ENCODE measurements around the gene INTS15.

DNA sequence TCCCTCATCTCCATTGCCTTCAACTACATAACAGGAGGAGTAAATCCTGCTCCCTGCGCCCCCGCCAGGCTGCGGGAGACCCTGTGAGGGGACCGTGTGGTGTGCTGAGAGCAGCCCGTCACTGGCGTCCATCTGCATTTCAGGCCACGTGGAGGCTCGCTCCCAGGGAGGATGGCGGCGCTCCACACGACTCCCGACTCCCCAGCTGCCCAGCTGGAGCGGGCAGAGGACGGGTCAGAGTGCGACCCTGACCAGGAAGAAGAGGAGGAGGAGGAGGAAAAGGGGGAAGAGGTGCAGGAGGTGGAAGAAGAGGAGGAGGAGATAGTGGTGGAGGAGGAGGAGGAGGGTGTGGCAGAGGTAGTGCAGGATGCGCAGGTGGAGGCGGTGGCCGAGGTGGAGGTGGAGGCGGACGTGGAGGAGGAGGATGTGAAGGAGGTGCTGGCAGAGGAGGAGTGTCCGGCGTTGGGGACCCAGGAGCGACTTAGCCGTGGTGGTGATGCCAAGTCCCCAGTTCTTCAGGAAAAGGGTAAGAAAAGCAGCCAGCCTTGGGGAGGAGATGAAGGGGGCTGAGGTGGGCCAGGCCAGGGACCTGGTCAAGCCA is 52.5 kb downstream of the INTS15 start:
- TF ChIP-seq CTCF (IDR thresholded peaks at IDR 0.05) (no peak), EP300 (IDR thresholded peaks at IDR 0.05) (no peak)
